ENCODE measurements around the gene ATF5.

DNA sequence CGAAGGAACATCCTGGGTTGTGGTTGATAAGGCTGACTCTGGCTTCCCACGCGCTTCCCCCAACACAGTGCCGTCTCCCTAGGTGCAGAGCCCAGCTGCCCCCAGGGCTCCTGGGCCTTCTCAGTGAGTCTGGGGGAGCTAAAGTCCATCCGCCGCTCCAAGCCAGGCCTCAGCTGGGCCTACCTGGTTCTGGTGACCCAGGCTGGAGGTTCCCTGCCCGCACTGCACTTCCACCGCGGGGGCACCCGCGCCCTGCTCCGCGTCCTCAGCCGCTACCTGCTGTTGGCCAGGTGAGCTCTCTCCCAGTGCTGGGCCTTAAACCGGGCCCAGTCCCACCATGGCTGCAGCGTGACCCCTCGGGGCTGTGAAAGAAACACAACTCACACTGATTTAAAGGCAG lies 47.8 kb upstream of the ATF5 start:
- TF ChIP-seq, protein P1, sequence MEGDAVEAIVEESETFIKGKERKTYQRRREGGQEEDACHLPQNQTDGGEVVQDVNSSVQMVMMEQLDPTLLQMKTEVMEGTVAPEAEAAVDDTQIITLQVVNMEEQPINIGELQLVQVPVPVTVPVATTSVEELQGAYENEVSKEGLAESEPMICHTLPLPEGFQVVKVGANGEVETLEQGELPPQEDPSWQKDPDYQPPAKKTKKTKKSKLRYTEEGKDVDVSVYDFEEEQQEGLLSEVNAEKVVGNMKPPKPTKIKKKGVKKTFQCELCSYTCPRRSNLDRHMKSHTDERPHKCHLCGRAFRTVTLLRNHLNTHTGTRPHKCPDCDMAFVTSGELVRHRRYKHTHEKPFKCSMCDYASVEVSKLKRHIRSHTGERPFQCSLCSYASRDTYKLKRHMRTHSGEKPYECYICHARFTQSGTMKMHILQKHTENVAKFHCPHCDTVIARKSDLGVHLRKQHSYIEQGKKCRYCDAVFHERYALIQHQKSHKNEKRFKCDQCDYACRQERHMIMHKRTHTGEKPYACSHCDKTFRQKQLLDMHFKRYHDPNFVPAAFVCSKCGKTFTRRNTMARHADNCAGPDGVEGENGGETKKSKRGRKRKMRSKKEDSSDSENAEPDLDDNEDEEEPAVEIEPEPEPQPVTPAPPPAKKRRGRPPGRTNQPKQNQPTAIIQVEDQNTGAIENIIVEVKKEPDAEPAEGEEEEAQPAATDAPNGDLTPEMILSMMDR (conservative IDR thresholded peaks at IDR 0.05; ENCODE audit: low read length) = no peak
- TF ChIP-seq EZH2phosphoT487 (IDR thresholded peaks at IDR 0.05; ENCODE audit: borderline replicate concordance, low read depth, low read length) = no peak
